Gastroesophageal sphincter (tissue), 4 donors: ENCODE results near the gene ABL2. TPM values are rescaled to one million over a fixed set of nuclear protein-coding genes. Genes with fewer than 3 reads are reported as not detected.

Experiments used
- ATAC-seq: fragments of 150-250 bp; one replicate; pipeline ENCODE4 v1.9.1; 2016; ENCODE audit warnings: mild to moderate bottlenecking, moderate library complexity
- H3K27ac ChIP-seq, 4 donors: fragments of 200-600 bp; sonication (generic) in 3 of 4; 1 replicate in 3 of 4; 2 replicates in 1 of 4; pipeline ENCODE4 v1.5.1; 2016 to 2019
- H3K27me3 ChIP-seq: fragments of 200-600 bp; sonication (generic); one replicate; pipeline ENCODE4 v1.5.1; 2019
- H3K36me3 ChIP-seq, 2 donors: fragments of 200-600 bp; sonication (generic); one replicate each; pipeline ENCODE4 v1.5.1; 2019; ENCODE audit warnings: control low read depth in 1 of 2
- H3K4me1 ChIP-seq, 3 donors: fragments of 200-600 bp; sonication (generic); 1 replicate in 2 of 3; 2 replicates in 1 of 3; pipeline ENCODE4 v1.5.1; 2016 to 2019; ENCODE audit warnings: control low read depth in 2 of 3
- H3K4me3 ChIP-seq, 2 donors: fragments of 200-600 bp; sonication (generic); one replicate each; pipeline ENCODE4 v1.5.1; 2019; ENCODE audit warnings: mild to moderate bottlenecking in 1 of 2, moderate library complexity in 1 of 2
- H3K9me3 ChIP-seq, 3 donors: fragments of 200-600 bp; sonication (generic); one replicate each; pipeline ENCODE4 v1.5.1; 2017 to 2019; ENCODE audit warnings: control low read depth in 2 of 3
- CTCF ChIP-seq, 4 experiments: fragments of 200-600 bp in 2 of 4; fragments of 450-650 bp in 2 of 4; sonication (generic) in 1 of 4; IDR thresholded peaks; one replicate each; pipeline ENCODE4 v1.5.1; 2017 to 2019; ENCODE audit warnings: antibody characterized with exemption in 4 of 4, mild to moderate bottlenecking in 2 of 4, moderate library complexity in 2 of 4
- EP300 ChIP-seq: sonication (generic); formaldehyde crosslinking; IDR thresholded peaks from one replicate; pipeline ENCODE4 v1.6.1; 2017; ENCODE audit warnings: antibody characterized with exemption, mild to moderate bottlenecking
- POLR2A ChIP-seq, 2 donors: fragments of 450-650 bp; IDR thresholded peaks; one replicate each; pipeline ENCODE4 v1.6.1; 2017; ENCODE audit warnings: antibody characterized with exemption in 2 of 2, mild to moderate bottlenecking in 2 of 2, moderate library complexity in 1 of 2
- POLR2AphosphoS5 ChIP-seq: sonication (generic); formaldehyde crosslinking; IDR thresholded peaks from one replicate; pipeline ENCODE4 v1.6.1; 2017; ENCODE audit warnings: antibody characterized with exemption
- WGBS, 2 donors: methylation state at CpG; one replicate each; pipeline ENCODE4 v1.1.5; 2018; ENCODE audit warnings: low coverage in 1 of 2; 5-methylcytosine and 5-hydroxymethylcytosine counted together
- total RNA-seq, 4 donors: library from RNA; depleted of rRNA; stranded (reverse); fragments of >200 nt; gene quantifications; one replicate each; pipeline ENCODE4 v1.1.0, GENCODE V29; 2016

The ABL2 gene
- total RNA-seq, 4 donors from 2014 or later, result 11.8 to 22.2 (median 17.2) TPM

- no peak overlapping the region for H3K4me3 ChIP-seq
- TF ChIP-seq POLR2AphosphoS5 (no peak), POLR2A (IDR thresholded peaks at IDR 0.05) (no peak), EP300 (no peak), CTCF (IDR thresholded peaks at IDR 0.05) (no peak)
- H3K27me3 ChIP-seq, result no peaks in the 10 kb centered on the region
- peaks cover 0 to 76% of the 10 kb centered on the region in 2 donors for H3K36me3 ChIP-seq
- ATAC-seq, result no peak
- H3K27ac ChIP-seq, result no peak overlapping the region
- H3K9me3 ChIP-seq, result no peaks in the 10 kb centered on the region
- H3K4me1 ChIP-seq, result peaks cover 0 to 55% (median 21%) of the 10 kb centered on the region in 3 donors
- WGBS, 2 donors, result 61% methylated on average over 6 of the region's 11 CpGs; no CpG with 5 or more reads in 1 of the 2 donors
These were observed 141.8 kb downstream of the ABL2 start for GRCh38 chr1:179087665-179088064.

- Histone ChIP-seq H3K4me1 (peaks cover 0 to 51% (median 13%) of the 10 kb centered on the region in 3 donors), H3K36me3 (peaks cover 0 to 34% of the 10 kb centered on the region in 2 donors), H3K9me3 (no peaks in the 10 kb centered on the region), H3K27me3 (no peaks in the 10 kb centered on the region), H3K4me3 (no peak overlapping the region), H3K27ac (no peak overlapping the region)
- WGBS, 2 donors, result 86 to 89% methylated on average over 1 to 3 of the region's 8 CpGs
- no peak for ATAC-seq
- TF ChIP-seq POLR2AphosphoS5 (no peak), CTCF (IDR thresholded peaks at IDR 0.05) (no peak), EP300 (no peak), POLR2A (IDR thresholded peaks at IDR 0.05) (no peak)
These were observed 145.9 kb downstream of the ABL2 start for GRCh38 chr1:179083533-179083932.

GRCh38 chr1:179082999-179083335 is 146.5 kb downstream of the ABL2 start:
- no peaks in the 10 kb centered on the region for H3K9me3 ChIP-seq
- peak overlapping the region; percentile 84 to 97 for H3K4me3 ChIP-seq
- peak overlapping the region in 3 of 4 donors; percentile 86 to 92 (median 88) for H3K27ac ChIP-seq
- H3K27me3 ChIP-seq, result no peaks in the 10 kb centered on the region
- H3K36me3 ChIP-seq, result peaks cover 0 to 29% of the 10 kb centered on the region in 2 donors
- WGBS, 2 donors, result no CpG with 5 or more reads among the region's 3 CpGs
- peaks cover 0 to 51% (median 13%) of the 10 kb centered on the region in 3 donors for H3K4me1 ChIP-seq
- no peak for TF ChIP-seq CTCF (IDR thresholded peaks at IDR 0.05)
- no peak for TF ChIP-seq EP300
- no peak for TF ChIP-seq POLR2AphosphoS5
- no peak for ATAC-seq

- Histone ChIP-seq H3K27me3 (no peaks in the 10 kb centered on the region), H3K36me3 (peaks cover 0 to 24% of the 10 kb centered on the region in 2 donors), H3K4me1 (peaks cover 0 to 47% (median 13%) of the 10 kb centered on the region in 3 donors), H3K27ac (peak overlapping the region; percentile 70 to 92 (median 87)), H3K9me3 (no peaks in the 10 kb centered on the region), H3K4me3 (peak overlapping the region; percentile 84 to 97)
- peak; percentile 29 for ATAC-seq
- no CpG with 5 or more reads among the region's 52 CpGs for WGBS, 2 donors
- no peak for TF ChIP-seq CTCF (IDR thresholded peaks at IDR 0.05)
- no peak for TF ChIP-seq POLR2A (IDR thresholded peaks at IDR 0.05)
- no peak for TF ChIP-seq EP300
- no peak for TF ChIP-seq POLR2AphosphoS5
These were observed 147.0 kb downstream of the ABL2 start for GRCh38 chr1:179082333-179082998.
